K562 (cell line): ENCODE data around the gene CDKN2AIP. TPM values are rescaled to one million over a fixed set of nuclear protein-coding genes. Genes with fewer than 3 reads are reported as not detected.
A peak's percentile ranks its signal among the peaks of the same experiment; 100 is the strongest.

Experiments used
- BRD9 ChIP-seq: fragments of 450-650 bp; IDR thresholded peaks from 2 replicates; pipeline ENCODE4 v1.6.1; 2018; ENCODE audit warnings: low read depth; ENCODE audit not compliant: partially characterized antibody
- CBX1 ChIP-seq: sonication (generic); IDR thresholded peaks from 2 replicates; pipeline ENCODE4 v1.6.1; 2016; ENCODE audit warnings: antibody characterized with exemption, low read depth, mild to moderate bottlenecking
- CBX3 ChIP-seq, 2 experiments: IDR thresholded peaks; 1 replicate in 1 of 2; 2 replicates in 1 of 2; pipeline ENCODE4 v1.6.1; 2012; ENCODE audit warnings: inconsistent platforms in 2 of 2, low read length in 2 of 2, borderline replicate concordance in 1 of 2, control low read depth in 1 of 2
- CCNT2 ChIP-seq: IDR thresholded peaks from 2 replicates; pipeline ENCODE4 v1.6.1; 2011; ENCODE audit warnings: borderline replicate concordance, low read depth, mild to moderate bottlenecking, moderate library complexity, mixed read lengths, low read length; ENCODE audit not compliant: insufficient read length; ENCODE audit errors: extremely low read depth
- ETV6 ChIP-seq, 3 experiments: fragments of 150-350 bp in 1 of 3; sonication (generic) in 1 of 3; formaldehyde crosslinking in 1 of 3; IDR thresholded peaks; 2 replicates each; pipeline versions ENCODE4 v1.6.1 to v1.8.0; 2014 to 2022; ENCODE audit warnings: borderline replicate concordance in 2 of 3, low read depth in 2 of 3, antibody characterized with exemption in 1 of 3, low read length in 1 of 3, mild to moderate bottlenecking in 1 of 3, missing genetic modification reagents in 1 of 3
- IFI16 ChIP-seq: fragments of 250-450 bp; sonication (Bioruptor Pico); IDR thresholded peaks from 2 replicates; pipeline ENCODE4 v2.1.2; 2022; ENCODE audit warnings: mild to moderate bottlenecking, inconsistent platforms
- JUNB ChIP-seq: fragments of 450-650 bp; formaldehyde crosslinking; conservative IDR thresholded peaks from 2 replicates; pipeline ENCODE4 v1.4.0; 2020; ENCODE audit warnings: mild to moderate bottlenecking
- MGA ChIP-seq: fragments of 450-650 bp; IDR thresholded peaks from 2 replicates; pipeline ENCODE4 v1.6.1; 2016; ENCODE audit warnings: mild to moderate bottlenecking, moderate library complexity
- ZKSCAN8 ChIP-seq: fragments of 200-800 bp; sonication (Bioruptor generic); IDR thresholded peaks from 2 replicates; pipeline ENCODE4 v1.6.1; 2016; ENCODE audit warnings: missing genetic modification characterization, missing compliant biosample characterization
- polyA plus RNA-seq, 8 experiments: library from polyadenylated mRNA; depleted of rRNA in 4 of 8; stranded (reverse) in 5 of 8; unstranded in 3 of 8; fragments of >200 nt; fragmentation: Nextera tagmentation in 2 of 8; fragmentation: Illumina TruSeq in 1 of 8; extraction: Ambion mirVana in 2 of 8; extraction: Trizol in 1 of 8; gene quantifications; 2 replicates each; pipeline versions ENCODE4 v1.2.1 to v1.2.3, GENCODE V29; 2011 to 2014; ENCODE audit warnings: inconsistent platforms in 1 of 8, missing spikeins in 1 of 8
- total RNA-seq, 7 experiments: library from RNA; depleted of rRNA in 6 of 7; stranded (reverse); fragments of >200 nt in 6 of 7; fragmentation: Illumina TruSeq in 2 of 7; extraction: Trizol in 2 of 7; gene quantifications; 2 replicates each; pipeline versions ENCODE4 v1.2.1 to v1.2.3, GENCODE V29; 2011 to 2021; ENCODE audit warnings: low replicate concordance in 1 of 7
- TF ChIP-seq, protein P1 (sequence below): fragments of 450-650 bp; conservative IDR thresholded peaks from 2 replicates; pipeline ENCODE4 v1.6.1; 2016; ENCODE audit warnings: missing genetic modification characterization, low read depth, mild to moderate bottlenecking, control low read depth, missing compliant biosample characterization

Gene CDKN2AIP
- total and polyA plus RNA-seq, 9 of the 15 experiments (the other 6 are each of a cell fraction or from before 2014, with no cell fraction given), result 5.9 to 22.0 (median 19.7) TPM

DNA sequence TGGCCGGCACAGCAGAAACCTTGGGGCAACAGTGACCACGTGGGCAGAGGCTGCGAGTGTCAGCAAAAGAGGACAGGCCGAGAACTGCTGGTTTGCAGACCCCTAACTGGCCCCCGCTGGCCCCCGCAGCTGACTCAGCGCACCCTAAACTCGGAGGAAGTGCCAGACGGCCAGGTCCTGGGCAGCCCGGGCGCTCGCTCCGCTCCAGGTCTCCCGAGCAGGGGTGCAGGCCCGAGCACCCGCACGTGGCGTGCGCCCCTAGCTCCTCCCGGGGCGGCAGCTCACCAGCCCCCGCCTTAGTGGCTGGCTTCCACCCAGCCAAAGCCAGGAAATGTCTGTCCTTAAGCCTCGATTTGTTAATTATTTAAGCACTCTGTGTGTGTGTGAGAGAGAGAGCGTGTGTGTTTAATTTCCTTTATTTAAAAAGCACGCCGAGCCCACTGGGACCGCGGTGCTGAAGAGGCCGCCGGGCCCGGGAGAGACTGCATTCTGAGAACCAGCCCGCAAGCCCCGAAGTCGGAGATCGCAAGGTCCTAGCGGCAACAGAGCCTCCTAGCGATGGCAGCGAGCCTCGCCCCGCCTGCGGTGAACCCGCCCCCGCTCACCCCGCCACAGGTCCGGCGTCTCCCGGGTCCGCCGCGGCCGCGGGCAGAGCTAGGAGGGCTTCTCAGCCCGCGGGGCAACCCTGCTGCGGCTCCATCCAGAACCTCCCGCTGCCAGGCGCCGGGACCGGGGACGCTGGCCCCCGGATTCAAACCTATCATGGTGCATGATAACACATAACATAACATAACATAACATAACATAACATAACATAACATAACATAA, 45.9 kb upstream of the CDKN2AIP start (continued):
- TF ChIP-seq ETV6 (IDR thresholded peaks at IDR 0.05; ENCODE audit: borderline replicate concordance in 1 of 2, low read depth in 2 of 2, low read length in 1 of 2) (peak in 1 of 2 experiments; percentile 10; a peak in 2 of 4 replicates), ETV6 (CRISPR knock-in tag; IDR thresholded peaks at IDR 0.05; ENCODE audit: borderline replicate concordance) (no peak), CBX1 (no peak), CBX3 (IDR thresholded peaks at IDR 0.05; ENCODE audit: borderline replicate concordance in 1 of 2, low read length in 2 of 2) (peak in 1 of 2 experiments; percentile 67; a peak in 1 of 3 replicates), IFI16 (CRISPR knock-in tag) (no peak), ZKSCAN8 (CRISPR knock-in tag) (no peak), MGA (peak; percentile 96), BRD9 (peak; percentile 90), JUNB (CRISPR knock-in tag) (no peak), CCNT2 (peak; percentile 64)
- TF ChIP-seq, protein P1, sequence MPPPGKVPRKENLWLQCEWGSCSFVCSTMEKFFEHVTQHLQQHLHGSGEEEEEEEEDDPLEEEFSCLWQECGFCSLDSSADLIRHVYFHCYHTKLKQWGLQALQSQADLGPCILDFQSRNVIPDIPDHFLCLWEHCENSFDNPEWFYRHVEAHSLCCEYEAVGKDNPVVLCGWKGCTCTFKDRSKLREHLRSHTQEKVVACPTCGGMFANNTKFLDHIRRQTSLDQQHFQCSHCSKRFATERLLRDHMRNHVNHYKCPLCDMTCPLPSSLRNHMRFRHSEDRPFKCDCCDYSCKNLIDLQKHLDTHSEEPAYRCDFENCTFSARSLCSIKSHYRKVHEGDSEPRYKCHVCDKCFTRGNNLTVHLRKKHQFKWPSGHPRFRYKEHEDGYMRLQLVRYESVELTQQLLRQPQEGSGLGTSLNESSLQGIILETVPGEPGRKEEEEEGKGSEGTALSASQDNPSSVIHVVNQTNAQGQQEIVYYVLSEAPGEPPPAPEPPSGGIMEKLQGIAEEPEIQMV (tag), result peak; percentile 88
